Uterus (tissue), 4 donors: Measurements from ENCODE around the gene PFDN4. TPM values are rescaled to one million over a fixed set of nuclear protein-coding genes. Genes with fewer than 3 reads are reported as not detected.
"Not testable (repeated sequence)": the region's sequence is repeated elsewhere in the genome, so short reads cannot be mapped to it uniquely, and the experiment has no call there.

Experiments used
- DNase-seq, 2 donors: peaks; one replicate each; pipeline ENCODE4 v3.0.0-alpha.2; 2019 to 2020
- H3K27ac ChIP-seq, 2 donors: fragments of 200-600 bp; sonication (generic); 1 replicate in 1 of 2; 2 replicates in 1 of 2; pipeline ENCODE4 v1.5.1; 2016 to 2018
- H3K27me3 ChIP-seq, 2 donors: fragments of 200-600 bp; sonication (generic); one replicate each; pipeline ENCODE4 v1.5.1; 2018 to 2019; ENCODE audit warnings: control low read depth in 1 of 2
- H3K36me3 ChIP-seq, 2 donors: fragments of 200-600 bp; sonication (generic); one replicate each; pipeline ENCODE4 v1.5.1; 2019; ENCODE audit warnings: control low read depth in 1 of 2
- H3K4me1 ChIP-seq, 2 donors: fragments of 200-600 bp; sonication (generic); one replicate each; pipeline ENCODE4 v1.5.1; 2018 to 2019; ENCODE audit warnings: control low read depth in 1 of 2
- H3K4me3 ChIP-seq, 2 donors: fragments of 200-600 bp; sonication (generic); 1 replicate in 1 of 2; 2 replicates in 1 of 2; pipeline ENCODE4 v1.5.1; 2018 to 2019; ENCODE audit warnings: mild to moderate bottlenecking in 1 of 2
- H3K9me3 ChIP-seq, 2 donors: fragments of 200-600 bp; sonication (generic); one replicate each; pipeline ENCODE4 v1.5.1; 2019; ENCODE audit warnings: control low read depth in 1 of 2
- POLR2A ChIP-seq, 2 donors: fragments of 450-650 bp; IDR thresholded peaks; one replicate each; pipeline ENCODE4 v1.6.1; 2016; ENCODE audit warnings: antibody characterized with exemption in 2 of 2, mild to moderate bottlenecking in 1 of 2, moderate library complexity in 1 of 2
- intact Hi-C: fragments of 100-400 bp; cut with DNase I; formaldehyde crosslinking; loops from one replicate; pipeline ENCODE4 v1.15.1; 2023; ENCODE audit warnings: low total_unique reads
- total RNA-seq, 4 donors: library from RNA; depleted of rRNA in 3 of 4; stranded (reverse); fragments of >200 nt in 3 of 4; gene quantifications; one replicate each; pipeline versions ENCODE4 v1.1.0 to v1.2.4, GENCODE V29; 2014 to 2023
- TF ChIP-seq, protein P1 (sequence below), 4 experiments: fragments of 200-600 bp in 2 of 4; fragments of 450-650 bp in 2 of 4; sonication (generic) in 2 of 4; IDR thresholded peaks; one replicate each; pipeline ENCODE4 v1.5.1; 2016 to 2019; ENCODE audit warnings: antibody characterized with exemption in 4 of 4, mild to moderate bottlenecking in 2 of 4, moderate library complexity in 1 of 4
- donor health status: DM: yes; HTN: yes; CAD: no.

The PFDN4 gene
- total RNA-seq, 4 donors from 2014 or later, result 36.9 to 157 (median 124) TPM

DNA sequence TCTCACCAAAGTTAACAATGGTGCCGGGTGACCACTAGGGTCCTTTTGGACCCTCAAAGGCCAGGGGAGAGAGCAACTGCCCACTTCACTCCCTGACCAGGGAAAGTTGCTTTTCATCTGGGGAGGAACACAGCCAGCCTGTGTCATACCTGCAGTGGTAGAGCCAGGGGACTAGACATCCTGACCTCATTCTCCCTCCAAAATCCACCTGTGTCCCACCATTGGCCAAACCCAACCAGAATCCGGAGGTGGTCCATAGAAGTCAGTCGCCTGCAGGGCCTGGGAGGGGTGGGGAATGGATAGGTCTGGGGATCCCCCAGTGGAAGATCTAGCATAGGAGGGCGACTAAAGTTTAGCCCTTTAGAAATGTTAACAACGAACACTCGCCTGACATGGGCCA is 12.8 kb downstream of the PFDN4 start:
- TF ChIP-seq, protein P1, sequence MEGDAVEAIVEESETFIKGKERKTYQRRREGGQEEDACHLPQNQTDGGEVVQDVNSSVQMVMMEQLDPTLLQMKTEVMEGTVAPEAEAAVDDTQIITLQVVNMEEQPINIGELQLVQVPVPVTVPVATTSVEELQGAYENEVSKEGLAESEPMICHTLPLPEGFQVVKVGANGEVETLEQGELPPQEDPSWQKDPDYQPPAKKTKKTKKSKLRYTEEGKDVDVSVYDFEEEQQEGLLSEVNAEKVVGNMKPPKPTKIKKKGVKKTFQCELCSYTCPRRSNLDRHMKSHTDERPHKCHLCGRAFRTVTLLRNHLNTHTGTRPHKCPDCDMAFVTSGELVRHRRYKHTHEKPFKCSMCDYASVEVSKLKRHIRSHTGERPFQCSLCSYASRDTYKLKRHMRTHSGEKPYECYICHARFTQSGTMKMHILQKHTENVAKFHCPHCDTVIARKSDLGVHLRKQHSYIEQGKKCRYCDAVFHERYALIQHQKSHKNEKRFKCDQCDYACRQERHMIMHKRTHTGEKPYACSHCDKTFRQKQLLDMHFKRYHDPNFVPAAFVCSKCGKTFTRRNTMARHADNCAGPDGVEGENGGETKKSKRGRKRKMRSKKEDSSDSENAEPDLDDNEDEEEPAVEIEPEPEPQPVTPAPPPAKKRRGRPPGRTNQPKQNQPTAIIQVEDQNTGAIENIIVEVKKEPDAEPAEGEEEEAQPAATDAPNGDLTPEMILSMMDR (IDR thresholded peaks at IDR 0.05), result no peak
- TF ChIP-seq POLR2A (IDR thresholded peaks at IDR 0.05), result no peak
- no peaks in the 10 kb centered on the region for H3K9me3 ChIP-seq
- H3K27ac ChIP-seq, result no peak overlapping the region
- H3K36me3 ChIP-seq, result no peaks in the 10 kb centered on the region
- no peaks in the 10 kb centered on the region for H3K4me1 ChIP-seq
- no peaks in the 10 kb centered on the region for H3K27me3 ChIP-seq
- intact Hi-C loops, result no loop called here
- H3K4me3 ChIP-seq, result no peak overlapping the region
- no peak for DNase-seq

DNA sequence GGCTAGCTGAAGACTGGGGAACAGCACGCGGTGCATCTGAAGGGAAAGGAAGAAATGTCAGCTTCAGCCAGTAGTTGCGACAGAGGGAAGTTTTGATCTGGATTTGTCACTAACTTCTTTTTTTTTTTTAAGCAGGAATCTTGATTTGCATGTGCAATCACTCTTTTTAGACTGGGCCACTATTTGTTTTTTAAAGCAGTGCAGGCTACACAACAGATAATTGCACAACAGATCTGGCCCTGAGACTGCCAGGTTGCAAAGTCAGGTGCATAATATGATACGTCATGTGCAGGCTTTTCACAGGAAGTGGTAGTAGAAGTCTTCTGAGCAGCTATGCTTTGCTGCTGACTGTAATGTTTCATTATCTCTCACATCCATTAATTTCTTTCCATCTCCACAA is 13.5 kb downstream of the PFDN4 start:
- Histone ChIP-seq H3K27me3 (no peaks in the 10 kb centered on the region), H3K4me1 (no peaks in the 10 kb centered on the region), H3K4me3 (no peak overlapping the region), H3K27ac (no peak overlapping the region), H3K36me3 (no peaks in the 10 kb centered on the region), H3K9me3 (no peaks in the 10 kb centered on the region)
- DNase-seq, result no peak
- intact Hi-C loops, result no loop called here
- TF ChIP-seq POLR2A (IDR thresholded peaks at IDR 0.05), result no peak
- TF ChIP-seq, protein P1 (IDR thresholded peaks at IDR 0.05), result no peak

DNA sequence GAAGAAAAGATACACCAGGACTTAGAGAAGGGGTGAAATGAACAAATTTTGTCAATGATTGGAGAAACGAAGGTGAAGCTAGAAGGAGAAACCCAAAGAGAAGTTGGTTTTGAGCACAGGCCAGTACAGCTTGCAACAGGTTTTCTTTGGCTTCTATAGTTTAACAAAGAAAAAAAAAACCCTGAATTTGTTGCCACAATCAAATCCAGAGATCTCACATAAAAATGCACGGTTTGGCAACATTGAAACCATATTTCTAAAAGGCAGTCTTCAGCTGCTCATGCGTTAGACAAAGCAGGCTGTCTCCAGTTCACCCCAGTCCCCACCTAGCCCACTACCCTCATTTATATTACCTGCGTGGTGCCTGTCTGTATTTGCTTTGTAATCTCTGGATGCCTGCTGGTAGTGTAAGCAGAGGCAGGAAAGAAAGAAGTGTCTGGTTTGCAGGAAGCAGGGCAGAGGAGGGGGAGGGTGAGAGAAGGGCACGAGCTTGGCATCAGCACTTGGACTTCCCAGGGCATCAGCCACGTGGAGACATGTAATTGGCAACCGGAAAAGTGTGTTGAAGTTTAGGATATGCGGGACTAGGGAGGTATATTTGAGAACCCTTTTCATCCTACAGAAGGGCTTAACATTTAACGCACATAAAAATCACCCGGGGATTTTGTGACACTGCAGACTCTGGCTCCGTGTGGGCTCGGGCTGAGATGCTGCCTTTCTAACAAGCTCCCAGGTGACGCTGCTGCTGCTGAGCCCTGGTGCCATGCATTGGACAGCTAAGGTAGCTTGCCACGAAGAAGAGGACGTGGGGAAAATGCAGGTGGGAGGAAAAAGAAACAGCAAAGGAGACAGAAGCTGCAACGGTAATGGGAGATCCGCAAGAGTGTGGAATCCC is 14.4 kb downstream of the PFDN4 start:
- Histone ChIP-seq H3K27ac (no peak overlapping the region), H3K4me3 (no peak overlapping the region), H3K36me3 (no peaks in the 10 kb centered on the region), H3K9me3 (no peaks in the 10 kb centered on the region), H3K27me3 (no peaks in the 10 kb centered on the region), H3K4me1 (no peaks in the 10 kb centered on the region)
- TF ChIP-seq, protein P1 (IDR thresholded peaks at IDR 0.05), result no peak
- no peak for TF ChIP-seq POLR2A (IDR thresholded peaks at IDR 0.05)
- intact Hi-C loops, result no loop called here
- no peak for DNase-seq

DNA sequence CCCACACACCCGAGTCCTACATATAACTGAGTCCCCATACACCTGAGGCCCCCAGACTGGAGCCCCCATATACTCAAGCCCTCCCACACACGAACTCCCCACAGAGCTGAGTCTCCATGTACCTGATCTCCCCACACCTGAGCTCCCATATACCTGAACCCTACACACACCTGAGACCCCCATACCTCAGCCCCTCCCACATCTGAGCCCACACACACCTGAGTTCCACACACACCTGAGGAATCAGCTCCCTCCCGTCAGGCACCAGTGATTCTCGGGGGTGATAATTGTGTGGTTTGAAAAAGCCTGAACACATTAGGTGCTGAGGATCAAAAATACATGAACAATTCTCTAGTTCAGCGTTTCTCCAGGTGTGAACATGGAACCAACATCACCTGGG is 15.4 kb downstream of the PFDN4 start:
- no peak for DNase-seq
- intact Hi-C loops, result no loop called here
- TF ChIP-seq, protein P1 (IDR thresholded peaks at IDR 0.05), result no peak
- TF ChIP-seq POLR2A (IDR thresholded peaks at IDR 0.05), result no peak
- H3K27me3 ChIP-seq, result no peaks in the 10 kb centered on the region
- no peak overlapping the region for H3K4me3 ChIP-seq
- no peaks in the 10 kb centered on the region for H3K9me3 ChIP-seq
- H3K27ac ChIP-seq, result no peak overlapping the region
- H3K4me1 ChIP-seq, result no peaks in the 10 kb centered on the region
- no peaks in the 10 kb centered on the region for H3K36me3 ChIP-seq

DNA sequence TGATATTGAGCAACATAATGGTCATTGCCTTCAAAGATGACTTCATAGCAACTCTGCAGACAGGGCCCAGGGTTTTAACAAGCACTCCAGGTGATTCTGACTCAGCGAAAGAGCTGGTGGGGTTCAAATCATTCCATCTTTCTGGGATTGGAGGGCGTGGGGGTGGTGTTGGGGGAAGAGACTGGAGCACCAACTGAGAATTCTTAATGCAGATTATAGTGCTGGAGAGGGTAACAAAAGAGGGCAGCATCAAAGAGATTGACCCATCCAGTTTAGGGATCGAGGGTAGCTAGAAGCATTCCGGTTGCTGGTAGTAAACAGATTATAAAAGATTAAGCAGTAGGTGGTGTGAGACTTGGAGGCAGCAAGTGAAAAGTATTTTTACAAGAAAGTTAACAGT is 15.9 kb downstream of the PFDN4 start:
- Histone ChIP-seq H3K4me3 (no peak overlapping the region), H3K27me3 (no peaks in the 10 kb centered on the region), H3K4me1 (no peaks in the 10 kb centered on the region), H3K36me3 (no peaks in the 10 kb centered on the region), H3K27ac (no peak overlapping the region), H3K9me3 (no peaks in the 10 kb centered on the region)
- no peak for DNase-seq
- TF ChIP-seq, protein P1 (IDR thresholded peaks at IDR 0.05), result no peak
- TF ChIP-seq POLR2A (IDR thresholded peaks at IDR 0.05), result no peak
- intact Hi-C loops, result no loop called here

DNA sequence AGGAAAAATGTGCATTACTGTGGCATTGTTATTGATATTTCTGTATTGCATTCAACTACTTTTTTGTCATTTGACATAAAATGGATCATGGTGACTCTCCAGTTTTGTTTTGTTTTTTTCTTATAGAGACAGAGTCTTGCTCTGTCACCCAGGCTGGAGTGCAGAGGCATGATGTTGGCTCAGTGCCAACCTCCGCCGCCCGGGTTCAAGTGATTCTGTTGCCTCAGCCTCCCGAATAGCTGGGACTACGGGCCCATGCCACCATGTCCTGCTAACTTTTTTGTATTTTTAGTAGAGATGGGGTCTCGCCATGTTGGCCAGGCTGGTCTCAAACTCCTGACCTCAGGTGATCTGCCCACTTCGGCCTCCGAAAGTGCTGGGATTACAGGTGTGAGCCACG is 16.8 kb downstream of the PFDN4 start:
- H3K4me1 ChIP-seq, intact Hi-C loops, H3K27ac ChIP-seq, H3K27me3 ChIP-seq, H3K4me3 ChIP-seq, H3K9me3 ChIP-seq, DNase-seq, H3K36me3 ChIP-seq: not testable (repeated sequence)
